Skin epidermis (tissue), 12 donors: Measurements from ENCODE around the gene BHLHA15.

Experiments used
- H3K27ac ChIP-seq, 21 experiments: fragments of 200-600 bp; sonication (generic) in 11 of 21; one replicate each; pipeline ENCODE4 v1.5.0; 2020; ENCODE audit warnings: mild to moderate bottlenecking in 3 of 21, inconsistent platforms in 2 of 21, moderate library complexity in 2 of 21
- H3K4me3 ChIP-seq, 7 experiments: fragments of 200-600 bp; sonication (generic) in 2 of 7; one replicate each; pipeline ENCODE4 v1.5.0; 2020; ENCODE audit warnings: inconsistent platforms in 2 of 7, mild to moderate bottlenecking in 2 of 7, moderate library complexity in 1 of 7

Gene BHLHA15

GRCh38 chr7:98257701-98258100 lies 46.5 kb downstream of the BHLHA15 start:
- no peak overlapping the region for H3K4me3 ChIP-seq
- H3K27ac ChIP-seq = no peak overlapping the region
